ENCODE measurements around the gene DOCK7.

Gene DOCK7

DNA sequence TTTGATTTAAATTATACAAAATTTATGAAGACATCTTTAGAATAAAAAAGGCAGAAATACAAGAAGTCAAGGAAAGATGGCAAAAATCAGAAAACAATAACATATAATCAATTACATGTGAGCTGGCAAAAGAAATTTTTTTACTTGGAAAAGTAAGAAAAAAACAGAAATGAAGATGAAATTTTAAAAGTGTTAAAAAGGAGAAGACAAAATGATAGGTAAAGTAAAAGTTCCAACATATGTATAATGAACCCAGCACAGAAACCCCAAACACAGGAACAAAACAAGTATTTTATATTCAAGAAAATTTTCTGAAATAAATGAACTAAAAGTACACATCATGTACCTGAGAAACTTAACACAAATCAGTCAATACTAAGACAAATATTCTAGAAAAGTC lies 188.0 kb downstream of the DOCK7 start:
- TF ChIP-seq GATA1 (IDR thresholded peaks at IDR 0.05; ENCODE audit: low read depth, low read length): no peak
- no peak for DNase-seq

GRCh38 chr1:62494137-62494536 lies 194.0 kb downstream of the DOCK7 start:
- DNase-seq: no peak
- no peak for TF ChIP-seq POLR2A (IDR thresholded peaks at IDR 0.05; ENCODE audit: low read length)
- no peak for TF ChIP-seq GATA1 (IDR thresholded peaks at IDR 0.05; ENCODE audit: low read depth, low read length)

GRCh38 chr1:62493656-62494055 lies 194.5 kb downstream of the DOCK7 start:
- DNase-seq: no peak
- TF ChIP-seq POLR2A (IDR thresholded peaks at IDR 0.05; ENCODE audit: low read length): no peak
- TF ChIP-seq GATA1 (IDR thresholded peaks at IDR 0.05; ENCODE audit: low read depth, low read length): no peak

GRCh38 chr1:62492521-62492920 lies 195.7 kb downstream of the DOCK7 start:
- no peak for TF ChIP-seq POLR2A (IDR thresholded peaks at IDR 0.05; ENCODE audit: low read length)
- no peak for TF ChIP-seq GATA1 (IDR thresholded peaks at IDR 0.05; ENCODE audit: low read depth, low read length)
- no peak for DNase-seq

- no peak for DNase-seq
- TF ChIP-seq GATA1 (IDR thresholded peaks at IDR 0.05; ENCODE audit: low read depth, low read length) (no peak), POLR2A (IDR thresholded peaks at IDR 0.05; ENCODE audit: low read length) (no peak)
Observed at GRCh38 chr1:62487956-62488355, 200.2 kb downstream of the DOCK7 start.

DNA sequence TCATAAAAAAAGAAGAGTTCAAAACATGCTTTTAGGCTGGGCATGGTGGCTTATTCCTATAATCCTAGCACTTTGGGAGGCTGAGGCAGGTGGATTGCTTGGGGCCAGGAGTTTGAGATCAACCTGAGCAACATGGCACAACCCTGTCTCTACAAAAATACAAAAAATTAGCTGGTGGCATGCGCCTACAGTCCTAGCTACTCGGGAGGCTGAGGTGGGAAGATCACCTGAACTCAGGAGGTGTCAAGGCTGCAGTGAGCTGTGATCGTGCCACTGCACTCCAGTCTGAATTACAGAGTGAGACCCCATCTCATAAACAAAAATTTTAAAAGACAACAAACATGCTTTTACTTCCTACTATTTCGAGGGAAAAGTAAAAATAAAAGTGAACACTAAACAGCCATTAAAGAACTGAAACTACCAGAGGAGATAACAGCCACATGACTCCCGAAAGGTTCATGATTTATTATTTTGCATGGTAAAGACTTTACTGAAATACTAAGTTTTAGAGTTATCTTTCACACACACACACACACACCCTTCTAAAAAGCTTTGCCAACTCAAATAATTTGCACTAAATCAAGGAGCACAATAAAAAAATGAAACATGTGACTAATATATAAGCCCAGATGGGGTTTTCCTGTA lies 203.2 kb downstream of the DOCK7 start:
- no peak for DNase-seq
- TF ChIP-seq POLR2A (IDR thresholded peaks at IDR 0.05; ENCODE audit: low read length): no peak
- no peak for TF ChIP-seq GATA1 (IDR thresholded peaks at IDR 0.05; ENCODE audit: low read depth, low read length)

DNA sequence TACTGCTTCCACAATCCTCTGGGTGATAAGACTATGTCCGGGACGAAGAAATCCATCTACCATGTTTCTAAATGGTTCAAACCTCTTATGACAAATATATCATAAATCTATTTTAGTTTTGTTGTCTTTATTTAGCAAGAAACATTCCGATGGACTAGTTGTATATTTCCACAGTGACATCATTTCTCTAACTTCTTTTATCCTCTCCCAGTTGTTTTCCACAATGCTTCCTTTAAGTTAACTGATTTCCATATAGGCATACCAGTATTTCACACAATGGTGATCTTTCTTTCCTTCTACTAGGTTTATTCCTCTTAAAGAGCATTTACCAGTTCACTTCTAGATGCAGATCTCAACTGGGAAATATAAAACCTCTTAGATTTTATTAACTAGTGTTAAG lies 206.5 kb downstream of the DOCK7 start:
- TF ChIP-seq GATA1 (IDR thresholded peaks at IDR 0.05; ENCODE audit: low read depth, low read length) (no peak), POLR2A (IDR thresholded peaks at IDR 0.05; ENCODE audit: low read length) (no peak)
- DNase-seq: no peak

DNA sequence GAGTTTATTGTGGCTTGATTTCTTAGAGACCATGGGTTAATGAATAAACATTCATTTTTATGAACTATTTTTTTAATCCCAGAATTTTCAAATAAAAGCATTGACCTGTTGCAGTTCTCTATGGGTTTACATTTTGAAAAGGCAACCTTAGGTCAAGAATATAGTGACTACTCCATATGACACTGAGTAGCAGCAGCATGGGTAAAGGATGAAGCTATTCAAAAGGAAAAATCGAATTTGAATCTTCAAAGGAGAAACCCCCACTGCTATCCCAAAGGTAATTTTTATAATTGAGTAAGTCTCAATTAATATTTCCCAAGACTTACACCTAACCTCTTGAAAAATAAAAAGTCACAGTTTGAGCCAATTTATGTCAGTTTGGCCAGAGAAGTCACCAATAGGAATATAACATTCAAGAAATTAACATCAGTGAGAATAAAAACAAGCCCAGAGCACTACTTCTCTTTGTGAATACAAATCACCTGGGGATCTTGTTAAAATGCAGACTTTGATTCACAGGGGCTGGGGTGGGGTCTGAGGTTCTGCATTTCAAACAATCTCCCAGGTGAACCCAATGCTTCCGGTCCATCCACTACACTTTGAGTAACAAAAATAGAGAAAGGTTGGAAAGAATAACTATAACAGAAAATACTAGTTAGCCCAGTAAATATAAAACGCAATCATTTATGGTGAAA lies 211.5 kb downstream of the DOCK7 start:
- TF ChIP-seq GATA1 (IDR thresholded peaks at IDR 0.05; ENCODE audit: low read depth, low read length) (no peak), POLR2A (IDR thresholded peaks at IDR 0.05; ENCODE audit: low read length) (no peak)
- DNase-seq: no peak

DNA sequence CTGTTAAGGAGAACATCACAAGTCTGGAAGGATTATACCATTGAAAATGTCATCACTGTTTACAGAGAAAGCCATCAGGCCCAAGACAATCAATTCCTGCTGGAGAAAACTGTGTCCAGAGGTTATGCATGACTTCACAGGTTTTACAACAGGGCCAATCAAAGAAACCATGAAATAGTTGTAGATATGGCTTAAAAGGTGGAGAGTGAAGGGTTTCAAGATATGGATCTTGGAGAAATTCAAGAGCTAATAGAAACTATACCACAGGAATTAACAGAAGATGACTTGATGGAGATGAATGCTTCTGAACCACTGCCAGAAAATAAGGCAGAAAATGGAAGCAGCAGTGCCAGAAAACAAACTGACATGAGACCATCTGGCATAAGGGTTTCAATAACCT lies 221.1 kb downstream of the DOCK7 start:
- TF ChIP-seq POLR2A (IDR thresholded peaks at IDR 0.05; ENCODE audit: low read length) (no peak), GATA1 (IDR thresholded peaks at IDR 0.05; ENCODE audit: low read depth, low read length) (no peak)

DNA sequence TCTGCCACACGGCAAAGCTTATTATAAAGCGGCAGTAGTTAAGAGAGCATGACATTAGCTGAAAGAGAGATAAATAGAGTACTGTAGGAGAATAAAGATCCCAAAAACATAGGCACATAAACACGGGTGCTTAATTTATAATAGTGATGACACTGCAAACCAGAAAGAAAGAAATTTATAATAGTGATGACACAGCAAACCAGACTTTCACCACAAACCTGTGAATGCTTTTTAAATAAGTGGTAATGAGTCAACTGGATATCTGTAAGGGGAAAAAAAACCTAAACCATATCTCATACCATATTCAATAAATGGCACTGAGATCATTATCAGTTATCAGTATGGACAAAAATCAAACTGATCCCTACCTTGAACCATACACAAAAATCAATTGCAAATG lies 225.8 kb downstream of the DOCK7 start:
- TF ChIP-seq GATA1 (IDR thresholded peaks at IDR 0.05; ENCODE audit: low read depth, low read length): no peak
- no peak for TF ChIP-seq POLR2A (IDR thresholded peaks at IDR 0.05; ENCODE audit: low read length)
- no peak for DNase-seq

More for the DNA sequence above, 221.1 kb downstream of the DOCK7 start:
- DNase-seq: no peak

DNA sequence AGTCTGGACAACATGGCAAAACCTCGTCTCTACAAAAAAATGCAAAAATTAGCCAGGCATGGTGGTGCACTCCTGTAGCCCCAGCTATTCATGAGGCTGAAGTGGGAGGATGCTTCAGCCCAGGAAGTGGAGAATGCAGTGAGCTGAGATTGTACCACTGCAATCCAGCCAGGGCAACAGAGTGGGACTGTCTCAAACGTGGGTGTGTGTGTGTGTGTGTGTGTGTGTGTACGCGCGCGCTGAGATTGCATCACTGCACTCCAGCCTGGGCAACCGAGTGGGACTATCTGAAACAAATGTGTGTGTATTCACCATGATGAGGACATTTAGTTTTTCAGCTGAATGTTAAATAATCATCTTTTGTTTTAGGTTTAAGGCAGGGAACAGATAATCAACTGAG lies 230.2 kb downstream of the DOCK7 start:
- no peak for TF ChIP-seq POLR2A (IDR thresholded peaks at IDR 0.05; ENCODE audit: low read length)
- no peak for TF ChIP-seq GATA1 (IDR thresholded peaks at IDR 0.05; ENCODE audit: low read depth, low read length)

DNA sequence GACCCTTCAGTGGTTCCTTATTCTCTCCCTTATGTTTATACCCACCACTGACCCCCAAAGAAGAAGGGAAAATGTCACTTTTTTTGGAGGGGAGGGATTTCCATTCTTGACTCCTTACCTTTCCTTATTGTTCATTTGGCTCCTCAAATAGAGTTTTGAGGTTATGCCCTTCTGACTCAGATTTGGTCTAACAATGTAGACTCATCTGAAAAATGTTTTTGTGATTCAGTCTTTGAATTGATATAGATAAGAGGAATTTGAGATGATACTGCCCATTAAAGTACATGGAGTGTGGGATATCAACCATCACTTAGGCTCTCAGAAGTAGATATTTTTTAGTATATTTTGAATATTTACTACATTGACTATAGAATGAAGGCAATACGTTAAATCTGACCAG lies 235.2 kb downstream of the DOCK7 start:
- TF ChIP-seq GATA1 (IDR thresholded peaks at IDR 0.05; ENCODE audit: low read depth, low read length): no peak
- no peak for TF ChIP-seq POLR2A (IDR thresholded peaks at IDR 0.05; ENCODE audit: low read length)
- no peak for DNase-seq

More for the DNA sequence above, 230.2 kb downstream of the DOCK7 start:
- peak in 1 of 2 experiments; percentile 5 for DNase-seq

DNA sequence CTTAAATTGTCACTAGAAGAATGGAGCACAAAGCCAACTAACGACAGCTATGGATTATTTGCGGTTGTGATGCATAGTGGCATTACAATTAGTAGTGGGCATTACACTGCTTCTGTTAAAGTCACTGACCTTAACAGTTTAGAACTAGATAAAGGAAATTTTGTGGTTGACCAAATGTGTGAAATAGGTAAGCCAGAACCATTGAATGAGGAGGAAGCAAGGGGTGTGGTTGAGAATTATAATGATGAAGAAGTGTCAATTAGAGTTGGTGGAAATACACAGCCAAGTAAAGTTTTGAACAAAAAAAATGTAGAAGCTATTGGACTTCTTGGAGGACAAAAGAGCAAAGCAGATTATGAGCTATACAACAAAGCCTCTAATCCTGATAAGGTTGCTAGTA lies 237.9 kb downstream of the DOCK7 start:
- DNase-seq: no peak

GRCh38 chr1:62448221-62448933 lies 239.8 kb downstream of the DOCK7 start:
- DNase-seq: no peak
- TF ChIP-seq GATA1 (IDR thresholded peaks at IDR 0.05; ENCODE audit: low read depth, low read length) (no peak), POLR2A (IDR thresholded peaks at IDR 0.05; ENCODE audit: low read length) (no peak)

More for the DNA sequence above, 237.9 kb downstream of the DOCK7 start:
- TF ChIP-seq GATA1 (IDR thresholded peaks at IDR 0.05; ENCODE audit: low read depth, low read length) (no peak), POLR2A (IDR thresholded peaks at IDR 0.05; ENCODE audit: low read length) (no peak)

Measured in erythroblast (primary cell).